Fibroblast of skin of back (primary cell): ENCODE results near the gene FRMD6. TPM values are rescaled to one million over a fixed set of nuclear protein-coding genes. Genes with fewer than 3 reads are reported as not detected.

ENCODE experiments used
- DNase-seq: peaks from one replicate; pipeline ENCODE4 v3.0.0-alpha.2; 2013
- polyA plus RNA-seq, 2 experiments: library from polyadenylated mRNA; unstranded; fragments of 120-200 nt; gene quantifications; one replicate each; pipeline ENCODE4 v1.2.1, GENCODE V29; 2013; ENCODE audit not compliant: insufficient read length in 2 of 2

Gene FRMD6
- 256 TPM for polyA plus RNA-seq (2013, experiment 1 of 2; ENCODE audit: insufficient read length)
- 216 TPM for polyA plus RNA-seq (2013, experiment 2 of 2; ENCODE audit: insufficient read length)

DNA sequence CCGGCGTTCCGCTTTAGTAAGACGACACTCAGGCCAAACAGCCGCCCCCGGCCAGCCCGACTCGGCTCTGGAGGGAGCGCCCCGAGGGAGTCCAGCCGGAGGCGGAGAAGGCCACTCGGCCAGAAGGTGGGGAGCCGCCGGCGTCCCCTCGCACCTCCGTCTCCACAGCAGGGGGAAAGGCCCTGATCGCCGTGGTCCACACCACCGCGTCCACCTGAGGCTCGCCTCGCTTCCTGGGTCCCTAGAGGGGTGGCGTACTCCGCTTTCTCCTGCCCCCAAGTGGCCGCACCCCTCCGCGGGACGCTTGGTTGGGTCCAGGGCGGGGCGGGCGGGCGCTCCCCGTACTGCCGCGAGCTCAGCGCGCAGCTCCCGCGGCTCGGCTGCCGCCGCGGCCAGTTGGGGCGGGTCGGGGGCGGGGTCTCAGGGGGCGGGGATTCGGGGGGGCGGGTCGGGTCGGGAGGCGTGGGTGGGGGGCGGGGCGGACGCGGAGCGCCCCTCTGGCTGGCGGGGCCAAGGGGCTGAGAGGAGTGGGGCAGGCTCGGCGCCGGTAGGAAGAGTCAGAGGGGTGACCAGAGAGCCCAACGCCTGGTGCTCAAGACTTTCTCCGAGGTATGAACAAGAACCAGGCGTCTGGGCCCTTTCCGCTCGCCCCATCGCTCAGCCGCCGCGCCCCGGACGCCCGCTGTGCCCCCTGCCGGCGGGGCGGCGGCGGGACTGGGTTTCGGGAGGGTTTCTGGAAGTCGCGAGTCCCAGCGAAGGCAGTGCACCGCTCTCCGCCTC lies at the start of gene FRMD6:
TSS of gene FRMD6 (plus strand) at position 523 of the 780 bp plus-strand sequence. CDS start 37,927 bp downstream, outside the sequence.
- peak; percentile 92 for DNase-seq

GRCh38 chr14:51602310-51602709 lies 49.4 kb upstream of the FRMD6 start:
- peak; percentile 82 for DNase-seq

GRCh38 chr14:51603495-51603894 lies 48.2 kb upstream of the FRMD6 start:
- no peak for DNase-seq

DNA sequence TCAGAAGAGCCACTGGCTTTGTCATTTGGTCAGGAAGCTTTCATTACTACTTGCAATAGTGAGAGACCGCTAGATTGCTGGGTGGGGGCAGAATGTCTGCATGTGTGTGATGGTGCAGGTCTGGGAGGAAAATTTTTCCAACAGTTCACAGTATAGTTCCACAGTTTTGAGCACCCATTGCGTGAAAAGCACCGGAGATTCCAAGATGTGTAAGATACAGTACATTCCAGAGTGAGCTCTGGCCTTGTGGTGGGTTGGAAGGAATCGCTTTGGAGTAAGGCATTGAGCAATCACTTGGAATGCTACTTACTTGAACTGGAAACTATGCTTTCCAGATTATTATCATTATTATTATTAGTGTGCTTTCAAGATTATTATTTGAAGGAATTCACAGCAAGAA lies 47.6 kb upstream of the FRMD6 start:
- DNase-seq, result peak; percentile 97

DNA sequence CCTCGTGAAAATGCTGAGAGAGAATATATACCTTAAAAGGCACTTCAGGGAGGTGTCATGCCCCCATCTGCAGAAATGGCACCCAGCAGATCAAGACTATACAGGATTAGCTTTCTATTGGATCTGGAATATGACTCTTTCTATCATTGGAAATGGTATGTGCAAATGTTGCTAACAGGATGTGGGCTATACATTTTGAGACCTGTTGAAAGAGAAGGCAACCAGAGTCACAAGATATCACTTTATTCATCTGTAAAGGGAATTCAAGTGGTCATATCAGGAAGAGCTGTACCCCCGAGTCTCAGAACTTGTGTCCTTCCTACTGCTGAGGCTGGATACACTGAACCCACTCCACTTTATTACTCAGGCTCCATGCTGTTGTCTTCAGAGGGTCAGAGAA lies 46.1 kb upstream of the FRMD6 start:
- peak; percentile 50 for DNase-seq

DNA sequence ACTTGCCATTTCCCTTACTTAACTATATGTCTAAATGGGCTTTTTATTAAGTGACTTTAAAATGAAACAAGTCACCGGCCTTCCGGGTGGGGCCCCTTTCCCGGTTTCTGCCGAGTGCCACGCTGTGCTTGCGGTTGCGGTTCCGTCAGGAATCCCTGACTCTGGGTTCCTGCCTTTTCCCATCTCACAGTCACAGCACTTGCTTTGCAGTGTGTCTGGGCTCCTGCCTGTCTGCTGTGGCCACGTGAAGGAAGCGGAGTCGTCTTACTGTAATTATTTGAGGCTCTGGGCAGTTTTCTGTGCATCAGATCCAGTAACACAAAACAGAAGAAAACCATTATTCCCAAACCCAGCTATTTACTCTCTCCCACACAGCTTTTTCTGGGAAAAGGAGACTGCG lies 44.0 kb upstream of the FRMD6 start:
- peak; percentile 99 for DNase-seq

DNA sequence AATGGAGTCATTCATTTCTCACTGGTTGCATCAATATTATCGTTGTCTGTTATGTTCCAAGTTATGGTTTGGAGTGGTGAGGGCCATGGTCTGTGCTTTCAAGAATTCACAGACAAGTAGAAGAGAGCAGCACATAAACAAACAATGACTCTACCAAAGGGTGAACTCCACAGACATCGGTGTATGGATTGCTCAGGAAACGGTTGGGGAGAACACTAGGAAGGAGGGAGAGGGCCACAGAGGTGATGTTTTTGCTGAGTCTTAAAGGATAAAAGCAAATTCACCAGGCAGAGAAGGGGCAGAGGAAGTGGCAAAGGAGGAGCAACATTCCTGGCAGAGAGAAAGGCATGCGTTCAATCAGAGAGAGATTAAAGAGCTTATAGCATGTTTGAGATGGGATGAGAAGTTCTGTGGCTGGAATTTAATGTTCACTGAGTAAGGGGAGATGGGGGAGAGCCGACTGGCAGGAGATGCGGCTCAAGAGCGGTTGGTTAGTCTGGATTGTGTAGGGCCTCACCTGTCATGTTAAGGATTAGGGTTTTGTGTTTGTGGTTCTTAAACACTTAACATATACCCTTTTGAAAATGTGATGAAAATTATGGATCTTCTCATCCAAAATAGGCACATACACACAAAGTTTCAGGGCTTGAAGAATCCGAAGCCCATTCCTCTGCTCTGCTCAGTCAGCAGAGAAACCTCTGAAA lies 42.3 kb upstream of the FRMD6 start:
- peak; percentile 65 for DNase-seq

DNA sequence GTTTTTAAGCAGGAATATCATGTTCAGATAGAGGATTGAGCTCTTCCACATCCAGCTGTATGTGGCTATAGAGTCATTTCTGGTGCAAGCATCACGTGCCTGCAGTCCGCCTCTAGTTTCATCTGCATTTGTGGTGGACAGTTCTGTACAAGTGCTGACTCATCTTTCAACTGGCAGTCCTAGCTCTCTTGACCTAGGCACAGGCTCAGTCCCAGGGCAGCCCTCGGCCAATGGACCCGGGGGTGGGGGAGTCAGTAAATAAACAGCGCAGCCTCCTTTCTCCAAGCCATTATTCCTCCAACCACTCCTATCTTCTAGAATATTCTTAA lies 41.8 kb upstream of the FRMD6 start:
- DNase-seq, result peak; percentile 51

DNA sequence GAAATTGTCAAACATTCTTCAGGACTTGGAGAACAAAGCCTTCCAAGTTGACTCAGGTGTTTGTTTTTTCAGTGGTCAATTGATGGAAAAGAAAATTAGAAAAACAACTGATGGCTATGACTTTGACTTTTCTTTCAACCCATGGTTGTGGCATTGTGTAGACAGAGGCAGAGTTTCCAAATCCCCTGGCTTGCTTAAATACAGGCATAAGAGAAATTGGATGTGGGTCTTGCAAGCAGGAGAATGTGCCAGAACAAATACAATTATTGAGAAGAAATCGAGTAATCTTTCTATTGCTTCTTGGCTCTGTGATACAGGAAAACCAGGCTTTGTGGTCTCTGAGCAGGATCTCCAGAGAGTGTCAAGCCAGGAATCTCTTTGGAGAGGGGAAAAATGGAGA lies 40.9 kb upstream of the FRMD6 start:
- no peak for DNase-seq

- DNase-seq, result no peak
Observed at GRCh38 chr14:51612449-51612848, 39.3 kb upstream of the FRMD6 start.

DNA sequence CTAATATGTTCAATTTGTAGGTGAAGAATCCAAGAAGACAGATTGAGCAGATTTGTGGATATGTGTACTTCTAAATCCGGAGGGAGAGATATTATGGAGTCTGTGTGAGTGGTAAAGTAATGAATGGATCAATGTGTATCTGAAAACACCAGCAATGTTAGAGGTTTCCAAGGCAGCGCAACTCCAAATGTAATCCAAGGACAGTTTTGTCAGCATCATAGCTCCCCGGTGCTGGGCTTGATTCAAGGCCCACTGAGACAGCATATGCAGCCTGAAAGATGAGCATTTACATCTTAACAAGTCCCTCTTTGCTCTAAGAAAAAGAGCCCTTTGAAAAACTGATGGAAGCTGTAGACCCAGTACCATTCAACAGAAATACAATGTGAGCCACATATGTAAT lies 38.3 kb upstream of the FRMD6 start:
- DNase-seq, result no peak

DNA sequence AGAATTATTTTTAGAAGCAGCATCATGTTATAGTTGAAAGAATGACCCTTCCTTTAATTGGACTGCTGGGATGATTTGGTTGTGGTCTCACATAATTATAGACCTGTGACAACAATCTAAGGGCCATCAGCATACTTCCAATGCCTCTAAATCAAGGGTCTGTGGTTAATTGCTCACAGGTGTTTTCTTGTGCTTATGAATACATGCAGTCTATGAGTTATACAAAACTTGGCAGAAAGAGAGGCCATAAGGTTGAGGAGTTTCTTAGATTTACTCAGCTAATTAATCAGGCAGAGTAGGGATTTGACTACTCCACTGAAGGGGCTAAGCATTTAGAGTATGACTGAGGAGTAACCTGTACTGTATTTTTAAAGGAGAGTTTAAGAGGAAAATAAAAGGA lies 37.0 kb upstream of the FRMD6 start:
- DNase-seq, result no peak

DNA sequence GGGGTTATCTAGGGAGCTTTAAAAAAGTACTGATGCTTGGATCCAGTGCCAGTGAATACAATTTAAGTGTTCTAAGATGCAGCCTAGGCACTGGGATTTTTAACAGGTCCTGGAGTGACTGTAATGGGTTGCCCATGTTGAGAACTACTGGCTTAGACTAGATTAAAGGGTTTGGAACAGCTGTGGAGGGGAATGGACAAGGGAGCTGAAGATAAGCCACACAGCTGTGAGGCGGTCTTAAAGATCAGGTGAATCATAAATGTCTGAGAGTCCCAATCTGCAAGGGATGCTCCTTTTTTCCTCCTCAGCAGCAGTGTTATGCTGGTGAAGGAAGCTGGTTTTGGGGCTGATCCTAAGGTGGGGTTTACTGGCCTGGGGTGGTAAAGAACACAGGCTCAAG lies 35.5 kb upstream of the FRMD6 start:
- DNase-seq, result no peak

- DNase-seq, result peak; percentile 93
Observed at GRCh38 chr14:51616724-51617409, 34.8 kb upstream of the FRMD6 start.

DNA sequence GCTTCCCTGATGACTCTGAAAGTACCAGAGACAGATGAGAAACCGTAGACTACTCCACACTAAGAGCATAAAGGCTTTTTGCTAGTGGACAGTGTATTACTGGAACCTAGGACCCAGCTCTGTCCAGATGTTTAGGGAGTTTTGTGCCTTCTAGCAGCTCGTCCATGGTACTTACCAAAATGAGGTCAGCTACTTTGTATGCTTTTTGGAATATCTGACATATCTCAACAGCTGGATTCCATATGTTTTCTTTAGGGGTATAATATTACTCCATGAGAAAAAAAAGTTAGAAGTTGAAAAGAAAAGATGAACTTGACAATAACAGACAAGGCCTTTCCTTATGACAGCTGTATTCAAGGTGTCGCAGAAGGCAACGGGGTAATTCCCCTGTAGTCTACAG lies 32.1 kb upstream of the FRMD6 start:
- no peak for DNase-seq

DNA sequence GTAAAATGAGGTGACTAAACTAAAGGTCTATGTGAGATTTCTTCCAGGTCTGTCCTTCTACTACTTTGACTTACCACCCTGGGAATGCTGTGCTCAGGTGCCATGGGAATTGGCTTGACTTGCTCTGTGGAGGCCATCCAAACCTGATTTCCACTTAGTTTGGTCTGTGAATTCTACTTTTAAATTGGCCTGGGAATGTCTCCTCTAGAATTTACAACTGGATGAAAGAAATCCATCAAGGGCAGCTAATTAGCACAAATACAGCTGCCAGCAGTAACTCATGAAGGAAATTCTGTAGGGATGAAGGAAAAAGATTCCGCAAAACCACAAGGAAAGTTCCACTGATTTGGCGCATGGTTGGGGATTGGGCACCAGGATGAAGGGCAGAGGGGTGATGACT lies 31.7 kb upstream of the FRMD6 start:
- DNase-seq, result no peak

GRCh38 chr14:51621654-51622053 lies 30.1 kb upstream of the FRMD6 start:
- DNase-seq, result no peak

DNA sequence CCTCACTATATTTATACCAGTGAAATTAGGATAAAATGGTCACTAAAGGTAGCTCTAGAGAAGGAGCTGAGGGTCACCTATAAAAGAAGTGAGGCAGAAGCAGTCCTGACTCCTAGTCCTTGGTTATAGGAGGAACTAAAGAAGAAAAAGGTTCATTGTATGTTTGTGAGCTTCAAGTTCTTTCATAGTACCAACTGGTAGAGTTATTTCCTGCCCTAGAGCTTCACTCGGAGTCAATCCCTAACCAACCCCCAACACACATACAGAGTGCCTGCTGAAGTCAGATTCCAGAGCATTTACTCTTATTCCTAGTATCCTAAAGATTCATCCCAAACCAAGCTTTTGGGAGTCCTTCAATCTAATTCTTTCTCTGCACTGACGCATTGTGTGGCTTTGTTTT lies 29.3 kb upstream of the FRMD6 start:
- DNase-seq, result peak; percentile 50

GRCh38 chr14:51624955-51625569 lies 26.6 kb upstream of the FRMD6 start:
- no peak for DNase-seq

DNA sequence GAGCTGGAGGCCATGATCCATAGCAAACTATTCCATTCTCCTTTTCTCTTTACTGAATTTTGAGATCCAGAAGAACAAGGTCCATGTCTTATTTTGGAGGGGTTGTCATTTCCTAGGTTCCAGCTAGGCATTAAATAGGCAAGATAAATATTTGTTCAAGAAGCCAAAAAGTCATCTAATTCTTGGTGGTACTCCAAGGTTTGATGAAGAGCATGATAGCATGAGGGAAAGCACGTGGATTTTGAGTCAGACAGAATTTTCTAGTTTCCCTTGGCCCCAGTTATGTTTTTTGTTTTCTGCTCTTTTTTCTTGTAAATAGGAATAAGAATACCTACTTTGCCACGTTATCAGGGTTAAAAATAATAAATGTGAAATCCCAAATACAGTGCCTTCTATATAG lies 25.5 kb upstream of the FRMD6 start:
- DNase-seq, result no peak

GRCh38 chr14:51626788-51627187 lies 24.9 kb upstream of the FRMD6 start:
- no peak for DNase-seq

GRCh38 chr14:51627313-51627712 lies 24.4 kb upstream of the FRMD6 start:
- no peak for DNase-seq

DNA sequence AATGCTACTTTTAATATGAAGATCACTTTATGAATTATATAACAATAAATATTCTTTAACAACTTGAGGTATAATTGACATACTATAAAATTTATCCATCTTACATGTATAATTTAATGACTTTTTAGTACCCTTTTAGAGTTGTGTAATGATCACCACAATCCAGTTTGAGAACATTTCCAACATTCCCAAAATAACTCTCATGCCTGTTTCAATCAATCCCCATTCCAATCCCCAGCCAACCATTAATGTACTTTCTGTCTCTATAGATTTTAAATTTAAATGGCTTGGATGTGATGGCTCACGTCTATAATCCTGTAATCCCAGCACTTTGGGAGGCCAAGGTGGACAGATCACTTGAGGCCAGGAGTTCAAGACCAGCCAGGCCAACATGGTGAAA lies 23.5 kb upstream of the FRMD6 start:
- no peak for DNase-seq
